Measurements from ENCODE around the gene RNF40.

DNA sequence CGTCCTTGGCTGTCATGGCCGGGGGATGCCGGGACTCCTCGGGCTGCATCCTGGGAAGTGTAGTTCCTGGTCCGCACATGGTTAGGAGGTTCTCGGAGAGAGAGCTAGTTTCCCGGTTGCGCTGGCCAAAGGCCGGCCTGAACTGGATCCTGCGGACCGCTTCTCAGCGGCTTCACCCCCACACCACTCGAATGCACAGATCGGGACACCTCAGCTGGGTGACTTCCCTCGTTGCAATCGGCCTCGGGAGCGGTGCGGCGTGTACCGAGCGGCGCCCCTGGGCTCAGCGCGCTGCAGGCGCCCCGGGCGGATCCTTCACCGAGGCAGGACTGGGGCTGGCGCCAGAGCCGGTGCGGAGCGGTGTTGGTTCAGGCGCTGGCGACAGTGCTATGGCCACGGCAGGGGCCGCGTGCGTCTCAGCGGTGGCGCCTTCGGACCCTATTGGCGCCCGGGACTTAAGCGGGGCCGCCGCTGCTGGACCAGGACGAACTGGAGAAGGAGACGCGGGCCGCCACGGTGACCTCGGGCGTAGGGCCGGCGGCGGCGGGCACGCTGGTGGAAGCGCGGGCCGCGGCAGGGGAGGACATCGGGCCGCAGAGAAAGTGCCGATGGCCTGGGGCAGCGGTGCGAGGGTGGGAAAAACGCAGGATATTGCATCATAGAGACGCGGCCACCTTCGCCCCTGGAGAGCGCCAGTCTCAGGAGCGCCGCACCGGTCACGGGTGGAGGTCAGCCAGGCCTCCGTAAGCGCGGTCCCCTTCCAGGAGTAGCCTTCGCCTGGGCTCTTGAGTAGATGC is 13.5 kb downstream of the RNF40 start:
- TF ChIP-seq EZH2 (IDR thresholded peaks at IDR 0.05; ENCODE audit: low read length, missing control alignments) = no peak
- TF ChIP-seq, protein P1, sequence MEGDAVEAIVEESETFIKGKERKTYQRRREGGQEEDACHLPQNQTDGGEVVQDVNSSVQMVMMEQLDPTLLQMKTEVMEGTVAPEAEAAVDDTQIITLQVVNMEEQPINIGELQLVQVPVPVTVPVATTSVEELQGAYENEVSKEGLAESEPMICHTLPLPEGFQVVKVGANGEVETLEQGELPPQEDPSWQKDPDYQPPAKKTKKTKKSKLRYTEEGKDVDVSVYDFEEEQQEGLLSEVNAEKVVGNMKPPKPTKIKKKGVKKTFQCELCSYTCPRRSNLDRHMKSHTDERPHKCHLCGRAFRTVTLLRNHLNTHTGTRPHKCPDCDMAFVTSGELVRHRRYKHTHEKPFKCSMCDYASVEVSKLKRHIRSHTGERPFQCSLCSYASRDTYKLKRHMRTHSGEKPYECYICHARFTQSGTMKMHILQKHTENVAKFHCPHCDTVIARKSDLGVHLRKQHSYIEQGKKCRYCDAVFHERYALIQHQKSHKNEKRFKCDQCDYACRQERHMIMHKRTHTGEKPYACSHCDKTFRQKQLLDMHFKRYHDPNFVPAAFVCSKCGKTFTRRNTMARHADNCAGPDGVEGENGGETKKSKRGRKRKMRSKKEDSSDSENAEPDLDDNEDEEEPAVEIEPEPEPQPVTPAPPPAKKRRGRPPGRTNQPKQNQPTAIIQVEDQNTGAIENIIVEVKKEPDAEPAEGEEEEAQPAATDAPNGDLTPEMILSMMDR (conservative IDR thresholded peaks at IDR 0.05 in 1 of 2, IDR thresholded peaks at IDR 0.05 in 1 of 2; ENCODE audit: low read depth in 1 of 2, low read length in 2 of 2) = no peak
